K562 (cell line): ENCODE measurements around the gene CFAP97D1. TPM values are rescaled to one million over a fixed set of nuclear protein-coding genes. Genes with fewer than 3 reads are reported as not detected.

ENCODE experiments used
- ARID1B ChIP-seq: fragments of 450-650 bp; IDR thresholded peaks from 2 replicates; pipeline ENCODE4 v1.6.1; 2016; ENCODE audit warnings: antibody characterized with exemption, mild to moderate bottlenecking, inconsistent platforms
- CBX5 ChIP-seq: IDR thresholded peaks from 2 replicates; pipeline ENCODE4 v1.6.1; 2014; ENCODE audit warnings: low read depth, borderline replicate concordance
- CEBPG ChIP-seq, 3 experiments: fragments of 200-800 bp in 1 of 3; sonication (Bioruptor generic) in 1 of 3; sonication (generic) in 1 of 3; formaldehyde crosslinking in 1 of 3; IDR thresholded peaks in 2 of 3; conservative IDR thresholded peaks in 1 of 3; 2 replicates each; pipeline versions ENCODE4 v1.6.1 to v1.8.0; 2016 to 2022; ENCODE audit warnings: missing compliant biosample characterization in 2 of 3, missing genetic modification characterization in 2 of 3, mild to moderate bottlenecking in 1 of 3, missing genetic modification reagents in 1 of 3
- FOSL1 ChIP-seq: fragments of 200-800 bp; sonication (Bioruptor generic); conservative IDR thresholded peaks from 2 replicates; pipeline ENCODE4 v1.6.1; 2016; ENCODE audit warnings: missing genetic modification characterization, missing compliant biosample characterization
- HDAC2 ChIP-seq: fragments of 450-650 bp; IDR thresholded peaks from 2 replicates; pipeline ENCODE4 v1.6.1; 2016; ENCODE audit warnings: mild to moderate bottlenecking
- MAFK ChIP-seq: IDR thresholded peaks from 2 replicates; pipeline ENCODE4 v1.6.1; 2011; ENCODE audit warnings: low read length, improper control_type of control experiment
- MNT ChIP-seq, 2 experiments: fragments of 450-650 bp; conservative IDR thresholded peaks; 2 replicates each; pipeline ENCODE4 v1.6.1; 2017; ENCODE audit warnings: mild to moderate bottlenecking in 2 of 2, moderate library complexity in 2 of 2
- NR0B1 ChIP-seq: fragments of 450-650 bp; IDR thresholded peaks from one replicate; pipeline ENCODE4 v1.6.1; 2018; ENCODE audit warnings: mild to moderate bottlenecking, moderate library complexity; ENCODE audit not compliant: partially characterized antibody
- PRMT5 ChIP-seq: sonication (generic); formaldehyde crosslinking; IDR thresholded peaks from 2 replicates; pipeline ENCODE4 v1.5.0; 2020; ENCODE audit warnings: missing genetic modification reagents
- RBM14 ChIP-seq: fragments of 200-400 bp; formaldehyde crosslinking; IDR thresholded peaks from 2 replicates; pipeline ENCODE4 v1.6.1; 2018; ENCODE audit warnings: low read depth, mild to moderate bottlenecking, low read length, moderate library complexity, borderline replicate concordance; ENCODE audit not compliant: insufficient read depth
- RCOR1 ChIP-seq, 2 experiments: IDR thresholded peaks; 2 replicates each; pipeline ENCODE4 v1.6.1; 2012; ENCODE audit warnings: low read depth in 2 of 2, low read length in 2 of 2, borderline replicate concordance in 1 of 2, improper control_type of control experiment in 1 of 2
- SMC3 ChIP-seq: conservative IDR thresholded peaks from 2 replicates; pipeline ENCODE4 v1.6.1; 2011; ENCODE audit warnings: low read depth, low read length, improper control_type of control experiment; ENCODE audit not compliant: insufficient read depth
- STAT5A ChIP-seq: IDR thresholded peaks from 2 replicates; pipeline ENCODE4 v1.6.1; 2012; ENCODE audit warnings: low read length, inconsistent platforms, borderline replicate concordance
- TCF7 ChIP-seq: sonication (generic); IDR thresholded peaks from 2 replicates; pipeline ENCODE4 v1.6.1; 2016; ENCODE audit warnings: antibody characterized with exemption, borderline replicate concordance
- THRB ChIP-seq: fragments of 450-650 bp; formaldehyde crosslinking; conservative IDR thresholded peaks from 2 replicates; pipeline ENCODE4 v1.4.0; 2022; ENCODE audit warnings: mild to moderate bottlenecking, missing genetic modification characterization
- ZFP1 ChIP-seq: fragments of 450-650 bp; formaldehyde crosslinking; IDR thresholded peaks from 2 replicates; pipeline ENCODE4 v1.4.0; 2020; ENCODE audit warnings: mild to moderate bottlenecking, mixed read lengths
- ZKSCAN3 ChIP-seq: fragments of 250-450 bp; sonication (Bioruptor Pico); IDR thresholded peaks from 2 replicates; pipeline ENCODE4 v1.4.0; 2020
- ZNF124 ChIP-seq: sonication (generic); formaldehyde crosslinking; IDR thresholded peaks from 2 replicates; pipeline ENCODE4 v1.8.1; 2022; ENCODE audit warnings: missing genetic modification reagents
- ZNF165 ChIP-seq: fragments of 250-450 bp; sonication (Bioruptor Pico); IDR thresholded peaks from 2 replicates; pipeline ENCODE4 v1.4.0; 2020; ENCODE audit warnings: borderline replicate concordance
- ZNF280A ChIP-seq: fragments of 450-650 bp; IDR thresholded peaks from 2 replicates; pipeline ENCODE4 v1.6.1; 2018; ENCODE audit warnings: mild to moderate bottlenecking, low read depth; ENCODE audit not compliant: partially characterized antibody
- polyA plus RNA-seq, 8 experiments: library from polyadenylated mRNA; depleted of rRNA in 4 of 8; stranded (reverse) in 5 of 8; unstranded in 3 of 8; fragments of >200 nt; fragmentation: Nextera tagmentation in 2 of 8; fragmentation: Illumina TruSeq in 1 of 8; extraction: Ambion mirVana in 2 of 8; extraction: Trizol in 1 of 8; gene quantifications; 2 replicates each; pipeline versions ENCODE4 v1.2.1 to v1.2.3, GENCODE V29; 2011 to 2014; ENCODE audit warnings: inconsistent platforms in 1 of 8, missing spikeins in 1 of 8
- total RNA-seq, 7 experiments: library from RNA; depleted of rRNA in 6 of 7; stranded (reverse); fragments of >200 nt in 6 of 7; fragmentation: Illumina TruSeq in 2 of 7; extraction: Trizol in 2 of 7; gene quantifications; 2 replicates each; pipeline versions ENCODE4 v1.2.1 to v1.2.3, GENCODE V29; 2011 to 2021; ENCODE audit warnings: low replicate concordance in 1 of 7

The CFAP97D1 gene
- total and polyA plus RNA-seq, 9 of the 15 experiments (the other 6 are each of a cell fraction or from before 2014, with no cell fraction given): not detected

- TF ChIP-seq CBX5 (no peak), ZNF124 (CRISPR knock-in tag) (no peak), ARID1B (no peak), FOSL1 (no peak), NR0B1 (no peak), STAT5A (no peak), THRB (no peak), MAFK (no peak), RCOR1 (IDR thresholded peaks at IDR 0.05; ENCODE audit: borderline replicate concordance in 1 of 2, low read depth in 2 of 2, low read length in 2 of 2) (no peak), ZNF280A (no peak), ZFP1 (CRISPR knock-in tag) (no peak), ZNF165 (CRISPR knock-in tag) (no peak), HDAC2 (no peak), TCF7 (no peak), CEBPG (CRISPR knock-in tag; IDR thresholded peaks at IDR 0.05) (no peak), CEBPG (tag; conservative IDR thresholded peaks at IDR 0.05 in 1 of 2, IDR thresholded peaks at IDR 0.05 in 1 of 2) (no peak), ZKSCAN3 (CRISPR knock-in tag) (no peak), SMC3 (no peak), MNT (conservative IDR thresholded peaks at IDR 0.05) (peak in 1 of 2 experiments; percentile 54; a peak in 1 of 4 replicates), RBM14 (no peak), PRMT5 (no peak)
Observed at GRCh38 chr17:43778337-43779144, 1.7 kb upstream of the CFAP97D1 start, which contains the start of gene DUSP3 (continued).
